Hepatocyte (in vitro differentiated cells): Measurements from ENCODE around the gene SMAD1.

Experiments used
- CTCF ChIP-seq: fragments of 200-600 bp; sonication (generic); IDR thresholded peaks from 2 replicates; pipeline ENCODE4 v1.5.1; 2016; ENCODE audit warnings: antibody characterized with exemption, mild to moderate bottlenecking; ENCODE audit not compliant: poor library complexity
- EZH2 ChIP-seq: fragments of 200-600 bp; sonication (generic); IDR thresholded peaks from 2 replicates; pipeline ENCODE4 v1.6.1; 2016; ENCODE audit warnings: antibody characterized with exemption, mild to moderate bottlenecking, borderline replicate concordance

GRCh38 chr4:145451895-145452294 lies 29.8 kb upstream of the SMAD1 start:
- TF ChIP-seq CTCF (no peak), EZH2 (no peak)
